Putamen (tissue), 1 donor: ENCODE measurements around the gene GNG12.

Experiments used
- DNase-seq: peaks from one replicate; pipeline ENCODE4 v3.0.0-alpha.2; 2016; ENCODE audit warnings: low spot score

GNG12 gene

GRCh38 chr1:67785847-67786753, 47.2 kb downstream of the GNG12 start:
- no peak for DNase-seq

- DNase-seq, result no peak
Measured at GRCh38 chr1:67784545-67785186, 48.6 kb downstream of the GNG12 start.

- DNase-seq, result no peak
Measured at GRCh38 chr1:67780637-67781036, 52.6 kb downstream of the GNG12 start.

DNA sequence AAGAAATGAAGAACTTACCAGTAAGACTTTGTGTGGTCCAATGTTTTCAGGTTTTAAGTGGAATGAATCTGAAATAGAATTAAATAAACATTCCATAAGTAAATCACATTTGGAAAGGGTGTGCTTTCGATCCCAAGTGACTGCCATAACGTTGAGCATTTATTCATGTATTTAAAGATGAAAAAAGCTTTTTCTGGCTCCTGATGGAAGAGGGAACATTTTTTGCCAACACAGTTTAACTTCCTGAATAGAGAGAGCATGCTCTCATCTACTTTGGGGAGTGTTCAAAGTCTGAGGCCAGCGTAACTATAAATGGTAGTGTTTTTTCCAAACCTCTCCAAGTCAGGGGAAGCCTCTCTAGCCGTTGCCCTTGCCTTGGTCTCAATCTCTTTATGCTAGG, 55.8 kb downstream of the GNG12 start:
- no peak for DNase-seq

- DNase-seq, result no peak
Measured at GRCh38 chr1:67777016-67777415, 56.3 kb downstream of the GNG12 start.

GRCh38 chr1:67773462-67773861, 59.8 kb downstream of the GNG12 start:
- DNase-seq, result no peak

DNA sequence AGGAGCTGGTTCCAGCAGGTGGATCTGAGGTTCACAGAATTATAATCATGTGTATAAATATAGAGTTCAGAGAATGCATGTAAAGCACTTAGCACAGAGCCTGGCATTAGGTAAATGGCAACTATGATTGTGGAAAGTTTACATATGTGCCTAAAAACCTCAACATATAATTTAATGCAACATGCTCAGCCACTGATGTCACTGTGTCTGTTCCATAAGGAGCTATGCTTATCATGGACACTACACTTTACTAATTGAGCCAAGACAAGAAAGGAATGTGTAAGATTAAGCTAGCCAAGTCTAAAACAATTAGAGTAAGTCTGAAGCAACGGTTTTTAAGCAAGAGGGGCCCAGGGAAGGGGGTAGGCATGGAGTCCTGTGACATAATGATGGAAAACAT, 61.5 kb downstream of the GNG12 start:
- DNase-seq, result no peak

DNA sequence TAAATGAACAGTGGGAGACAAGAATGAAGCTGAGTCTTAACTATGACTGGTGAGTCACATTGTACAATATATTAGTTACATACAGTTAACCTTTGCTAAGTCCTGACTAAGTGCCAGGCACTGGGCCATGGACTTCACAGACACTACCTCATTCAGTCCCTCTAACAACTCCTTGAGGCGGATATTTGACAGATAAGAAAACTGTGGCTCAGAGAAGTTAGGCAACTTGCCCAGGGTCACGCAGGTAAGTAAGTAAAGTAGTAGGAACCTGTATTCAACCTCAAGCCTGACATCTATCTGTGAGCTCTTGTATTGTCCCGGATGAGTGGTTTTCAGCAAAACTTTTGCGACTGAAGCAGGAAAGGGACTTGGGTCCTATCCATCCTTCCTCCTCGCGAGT, 62.1 kb downstream of the GNG12 start:
- no peak for DNase-seq

GRCh38 chr1:67769633-67770256, 63.5 kb downstream of the GNG12 start:
- DNase-seq, result no peak

- DNase-seq, result no peak
Measured at GRCh38 chr1:67768480-67768879, 64.8 kb downstream of the GNG12 start.

GRCh38 chr1:67767103-67767782, 66.0 kb downstream of the GNG12 start:
- no peak for DNase-seq

DNA sequence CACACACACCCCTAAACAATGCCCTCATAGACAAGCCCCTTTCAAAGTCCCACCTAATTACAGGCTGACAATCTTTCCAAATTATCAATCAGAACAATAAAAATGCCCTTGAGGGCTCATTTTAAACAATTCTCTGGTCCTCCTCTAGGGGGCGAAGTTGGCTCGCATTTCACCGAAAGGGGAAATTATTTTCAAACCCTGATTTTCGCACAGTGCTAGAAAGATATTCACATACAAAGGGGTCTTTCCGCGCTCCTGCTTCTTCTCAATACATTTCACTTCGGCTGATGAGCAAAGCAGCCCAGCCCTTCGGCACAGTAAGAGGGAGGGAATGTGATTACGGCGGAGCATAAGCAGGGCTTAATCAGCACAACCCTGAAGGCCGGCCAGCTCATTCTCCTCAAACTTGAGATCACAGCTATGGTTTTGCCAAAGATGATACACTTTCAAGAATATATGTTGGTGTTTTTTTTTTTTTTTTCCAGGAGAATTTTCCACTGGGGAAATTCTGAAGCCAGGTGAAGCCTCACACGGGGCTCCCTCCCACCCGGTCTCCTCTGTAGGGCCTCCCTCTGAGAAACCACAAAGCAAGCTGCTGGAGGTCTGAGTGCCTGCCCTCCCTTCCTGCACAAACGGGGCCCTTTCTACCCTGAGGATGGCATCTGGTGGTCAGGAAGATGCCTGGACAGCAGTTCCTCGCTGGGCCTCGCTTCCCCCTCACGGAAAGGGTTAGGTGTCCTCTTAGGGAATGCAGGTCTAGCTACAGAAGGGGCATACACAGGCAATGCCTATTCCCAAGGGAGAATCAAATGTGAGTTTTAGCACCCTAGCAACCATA, 66.9 kb downstream of the GNG12 start:
- DNase-seq, result peak; percentile 8

GRCh38 chr1:67764633-67765032, 68.6 kb downstream of the GNG12 start:
- DNase-seq, result no peak

- DNase-seq, result no peak
Measured at GRCh38 chr1:67761730-67762129, 71.5 kb downstream of the GNG12 start.

GRCh38 chr1:67761091-67761490, 72.2 kb downstream of the GNG12 start:
- no peak for DNase-seq

GRCh38 chr1:67760030-67760821, 73.0 kb downstream of the GNG12 start:
- DNase-seq, result peak; percentile 38

GRCh38 chr1:67759692-67760029, 73.6 kb downstream of the GNG12 start:
- DNase-seq, result no peak

- no peak for DNase-seq
Measured at GRCh38 chr1:67759066-67759465, 74.2 kb downstream of the GNG12 start.

GRCh38 chr1:67755619-67756018, 77.6 kb downstream of the GNG12 start:
- DNase-seq, result no peak

- no peak for DNase-seq
Measured at GRCh38 chr1:67755160-67755559, 78.1 kb downstream of the GNG12 start.

DNA sequence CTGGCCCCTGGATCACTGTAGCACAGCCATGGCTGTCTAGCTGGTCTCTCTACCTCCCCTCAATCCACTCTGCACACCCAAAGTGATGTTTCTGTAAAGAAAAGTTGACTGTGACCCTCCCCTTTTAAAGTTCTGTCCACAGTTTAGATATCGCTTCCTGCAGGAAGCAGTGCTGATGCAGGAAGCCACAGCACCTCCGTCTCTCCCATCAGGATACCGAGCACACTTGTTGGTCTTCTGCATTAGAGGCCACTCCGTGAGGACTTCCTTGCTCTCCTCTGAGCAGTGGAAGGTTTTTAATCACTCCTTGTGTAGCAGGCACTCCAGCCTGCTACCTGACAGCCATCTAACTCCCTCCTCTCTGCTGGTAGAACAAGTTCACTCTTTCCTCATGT, 78.7 kb downstream of the GNG12 start:
- DNase-seq, result no peak
